ENCODE data around the gene POLRMT.

The POLRMT gene

DNA sequence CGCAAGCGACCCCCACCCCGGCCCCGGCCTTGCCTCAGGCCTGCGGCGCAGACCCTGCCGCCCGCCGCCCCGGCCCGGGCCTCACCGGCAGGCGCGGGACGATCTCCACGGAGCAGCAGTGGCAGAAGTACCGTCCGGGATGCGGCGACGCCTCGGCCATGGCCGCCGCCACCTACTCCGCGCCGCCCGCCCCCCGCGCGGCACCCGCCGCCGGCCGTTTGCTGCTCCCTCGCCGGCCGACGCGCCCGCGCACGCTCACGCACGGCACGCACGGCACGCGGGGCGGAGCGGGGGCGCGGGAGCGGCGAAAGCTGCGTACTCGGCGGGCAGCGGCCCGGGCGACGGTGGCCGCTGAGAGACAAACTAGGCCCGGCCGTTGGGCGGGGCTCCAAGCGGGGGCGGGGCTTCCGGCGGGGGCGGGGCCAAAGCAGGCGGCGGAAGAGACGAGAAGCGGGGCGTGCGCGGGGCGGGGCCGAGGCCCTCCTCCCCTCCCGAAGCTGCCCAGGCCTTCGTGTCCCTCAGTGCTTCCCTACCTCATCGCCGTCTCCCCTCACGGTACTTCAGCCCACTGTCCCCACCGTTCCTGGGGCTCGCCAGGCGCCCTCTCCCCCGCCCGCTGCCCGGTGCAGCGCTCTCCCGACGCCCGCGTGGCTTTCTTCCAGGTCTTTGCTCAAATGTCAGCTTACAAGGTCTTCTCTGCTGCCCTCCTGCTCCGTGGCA, 29.8 kb upstream of the POLRMT start, which contains the start of gene RNF126:
RNF126 (minus strand) TSS at position 253 of the 720 bp plus-strand sequence; CDS start at position 160, 93 bp downstream.
- DNase-seq (ENCODE audit: low read depth), result peak; percentile 94

DNA sequence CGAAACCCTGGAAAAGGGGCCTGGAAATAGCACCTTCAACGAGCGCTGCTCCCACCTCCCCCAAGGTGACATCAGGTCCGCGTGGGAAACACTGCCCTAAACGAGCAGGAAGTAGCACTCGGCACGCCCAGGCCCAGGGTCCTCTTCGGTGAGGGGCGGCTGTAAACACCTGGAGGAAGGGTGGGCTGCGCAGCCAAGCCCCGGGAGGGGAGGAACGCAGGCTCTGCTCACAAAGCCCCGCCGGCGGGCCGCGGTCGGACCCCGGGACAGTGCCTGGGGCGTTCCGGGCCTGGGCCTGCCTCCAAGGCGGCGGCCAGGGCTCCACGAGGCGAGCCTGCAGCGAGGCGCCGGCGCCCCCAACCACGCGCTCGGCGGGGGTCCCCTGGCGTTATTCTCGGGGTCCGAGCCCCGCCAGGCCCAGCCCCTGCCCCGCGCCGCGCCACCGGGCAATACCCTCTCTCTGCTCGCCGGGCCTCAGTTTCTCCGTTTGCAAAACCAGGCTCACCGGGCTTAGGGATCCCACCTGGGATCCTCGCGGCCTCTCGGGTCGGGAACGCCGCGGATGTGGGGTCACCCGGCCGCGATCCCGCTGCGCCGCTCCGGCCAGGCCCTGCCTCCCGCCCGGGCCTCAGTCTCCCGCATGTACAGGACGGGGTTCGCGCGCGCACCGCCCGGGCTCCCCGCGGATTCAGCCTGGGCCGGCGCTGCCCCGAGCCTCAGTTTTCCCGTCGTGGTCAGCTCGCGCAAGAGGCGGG, 29.0 kb upstream of the POLRMT start:
- DNase-seq (ENCODE audit: low read depth), result peak; percentile 70

DNA sequence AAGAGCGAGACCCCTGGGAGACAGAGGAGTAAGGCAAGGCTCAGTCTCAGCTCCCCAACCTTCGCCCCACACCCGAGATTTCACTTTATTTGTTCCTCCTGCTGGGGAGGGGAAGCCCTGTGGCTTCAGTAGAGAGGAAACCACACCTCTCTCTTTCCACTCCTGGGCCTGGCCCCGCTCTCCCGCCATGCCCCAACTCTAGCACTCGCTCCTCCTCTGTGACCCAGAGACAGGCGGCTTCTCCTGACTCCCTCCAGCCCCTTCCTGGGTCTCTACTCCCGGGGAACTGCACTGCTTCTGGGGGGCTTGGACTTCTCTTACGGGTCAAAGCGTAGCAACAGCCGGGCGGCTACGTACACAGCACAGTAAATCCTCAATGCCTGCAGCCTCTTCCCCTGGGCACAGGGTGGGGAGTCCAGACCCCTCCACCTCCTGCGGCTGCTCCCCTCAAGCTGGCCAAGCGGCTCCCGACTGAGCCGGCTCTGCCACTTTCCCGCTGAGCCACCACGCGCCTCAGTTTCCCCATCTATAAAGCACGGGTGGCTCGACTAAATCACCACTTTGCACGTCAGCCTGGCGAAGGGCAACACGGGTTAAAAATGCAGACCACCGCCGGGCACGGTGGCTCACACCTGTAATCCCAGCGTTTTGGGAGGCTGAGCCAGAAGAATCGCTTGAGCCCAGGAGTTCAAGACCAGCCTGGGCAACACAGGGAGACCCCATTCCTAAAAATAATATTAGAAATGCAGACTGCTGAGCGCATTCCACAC, 28.3 kb upstream of the POLRMT start:
- peak; percentile 56 for DNase-seq (ENCODE audit: low read depth)

GRCh38 chr19:660793-661426, 27.6 kb upstream of the POLRMT start:
- no peak for DNase-seq (ENCODE audit: low read depth)

- no peak for DNase-seq (ENCODE audit: low read depth)
Measured at GRCh38 chr19:658916-659839, 25.8 kb upstream of the POLRMT start.

DNA sequence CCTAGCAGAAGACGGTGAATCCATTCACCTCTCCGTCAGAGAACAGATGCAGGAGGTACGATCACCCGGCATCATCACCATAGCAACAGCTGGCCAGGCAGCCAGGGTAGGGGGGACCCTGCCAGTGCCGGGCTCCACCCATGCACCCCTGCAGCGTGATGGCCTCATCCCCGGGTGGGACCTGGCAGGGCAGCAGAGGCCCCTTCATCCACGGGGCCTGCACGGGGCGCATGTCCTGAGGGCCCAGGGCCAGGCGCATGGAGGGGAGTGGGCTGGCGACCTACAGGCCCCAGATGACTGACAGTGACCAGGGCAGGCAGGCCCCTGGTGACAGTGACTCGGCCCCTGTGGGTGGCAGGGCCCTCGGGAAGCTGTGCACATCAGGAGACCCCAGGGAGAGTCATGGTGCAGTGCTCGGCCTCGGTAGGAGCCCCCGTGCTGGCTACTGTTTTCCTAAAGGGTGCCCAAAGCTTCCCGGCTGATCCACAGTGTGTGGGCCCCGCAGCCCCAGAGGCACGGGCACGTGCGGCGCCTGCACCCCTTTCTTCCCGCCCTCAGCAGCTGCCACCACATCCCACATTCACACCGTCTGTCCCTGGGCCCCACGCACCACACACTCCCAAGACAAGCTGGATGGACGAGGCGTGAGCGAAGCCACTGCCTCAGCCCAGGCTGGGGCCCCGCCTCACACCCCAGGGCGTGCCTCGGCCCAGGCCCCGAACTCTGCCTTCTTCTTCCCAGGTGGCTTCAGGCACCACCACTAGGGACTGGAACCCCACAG, 24.9 kb upstream of the POLRMT start:
- DNase-seq (ENCODE audit: low read depth), result no peak

GRCh38 chr19:657611-658010, 24.3 kb upstream of the POLRMT start:
- DNase-seq (ENCODE audit: low read depth), result no peak

GRCh38 chr19:656751-657559, 23.6 kb upstream of the POLRMT start:
- DNase-seq (ENCODE audit: low read depth), result no peak

- DNase-seq (ENCODE audit: low read depth), result no peak
Measured at GRCh38 chr19:655691-656090, 22.4 kb upstream of the POLRMT start.

- DNase-seq (ENCODE audit: low read depth), result no peak
Measured at GRCh38 chr19:653425-653824, 20.1 kb upstream of the POLRMT start.

GRCh38 chr19:652467-653389, 19.4 kb upstream of the POLRMT start:
- no peak for DNase-seq (ENCODE audit: low read depth)

DNA sequence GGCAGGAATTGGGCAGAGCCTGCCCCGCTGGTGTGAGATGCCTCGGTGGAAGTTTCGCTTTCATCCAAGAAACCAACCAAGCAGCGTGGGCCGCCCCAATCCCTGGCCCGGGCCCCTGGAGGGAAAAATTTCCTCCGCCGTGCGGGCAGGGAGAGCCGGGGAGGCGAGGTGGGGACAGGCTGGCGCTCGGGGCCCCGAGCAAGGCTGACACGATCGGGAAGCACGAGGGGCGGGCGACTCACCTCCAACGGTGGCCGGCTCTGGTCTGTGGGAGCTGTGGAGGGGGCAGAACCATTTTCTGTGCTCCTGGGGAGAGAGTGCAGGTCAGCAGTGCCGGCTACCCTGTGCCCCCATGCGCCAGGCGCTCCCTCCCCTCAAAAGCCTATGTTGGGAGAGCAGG, 18.7 kb upstream of the POLRMT start:
- no peak for DNase-seq (ENCODE audit: low read depth)

GRCh38 chr19:651114-651818, 17.9 kb upstream of the POLRMT start:
- DNase-seq (ENCODE audit: low read depth), result no peak

- no peak for DNase-seq (ENCODE audit: low read depth)
Measured at GRCh38 chr19:650121-650520, 16.8 kb upstream of the POLRMT start.

GRCh38 chr19:648904-649801, 15.8 kb upstream of the POLRMT start:
- no peak for DNase-seq (ENCODE audit: low read depth)

DNA sequence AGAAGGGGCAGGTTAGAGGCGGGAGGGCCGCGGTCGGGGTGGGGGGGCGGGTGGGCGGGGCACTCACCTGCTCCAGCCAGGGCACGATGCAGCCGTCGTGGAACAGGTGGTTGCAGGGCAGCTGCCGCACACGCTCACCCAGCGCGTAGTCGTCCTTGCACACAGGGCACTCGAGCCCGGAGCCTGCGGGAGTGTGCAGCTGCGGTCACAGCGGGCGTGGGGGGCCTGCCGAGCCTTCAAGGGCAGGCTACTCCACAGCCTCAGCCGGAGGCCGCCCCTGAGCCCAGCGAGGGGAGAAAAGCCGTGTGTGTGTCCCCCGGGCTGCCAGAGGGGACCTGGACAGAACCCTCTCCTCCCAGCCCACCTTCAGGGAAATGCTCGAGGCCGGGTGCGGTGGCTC, 15.0 kb upstream of the POLRMT start:
- DNase-seq (ENCODE audit: low read depth), result no peak

All from activated T-helper 1 cell treated with Interleukin-2 at 50 U/mL for 16 hours (primary cell).